ENCODE results near the gene NFIA.
"Not testable (repeated sequence)": the region's sequence is repeated elsewhere in the genome, so short reads cannot be mapped to it uniquely, and the experiment has no call there.

Gene NFIA

DNA sequence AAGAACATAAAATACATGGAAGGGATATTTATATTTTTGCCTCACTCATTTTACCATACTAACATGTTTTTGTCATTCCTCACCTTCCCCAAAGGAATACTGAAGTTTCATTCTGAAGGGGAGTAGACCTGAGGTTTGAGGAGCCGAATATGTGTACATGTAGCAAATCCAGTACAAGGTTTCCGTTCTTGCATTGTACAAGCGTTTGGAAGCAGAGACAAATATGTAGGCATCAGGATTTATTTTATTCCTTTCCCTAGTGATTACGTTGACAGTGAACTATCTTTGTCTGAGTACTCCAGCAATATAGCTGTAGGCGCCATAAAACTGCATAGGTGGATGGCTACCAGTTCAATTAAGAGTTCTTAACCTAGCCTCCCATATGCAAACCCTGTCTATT is 191.5 kb downstream of the NFIA start:
- no peak overlapping the region for H3K4me3 ChIP-seq (ENCODE audit: low read length)
- DNase-seq (ENCODE audit: low read depth): no peak

DNA sequence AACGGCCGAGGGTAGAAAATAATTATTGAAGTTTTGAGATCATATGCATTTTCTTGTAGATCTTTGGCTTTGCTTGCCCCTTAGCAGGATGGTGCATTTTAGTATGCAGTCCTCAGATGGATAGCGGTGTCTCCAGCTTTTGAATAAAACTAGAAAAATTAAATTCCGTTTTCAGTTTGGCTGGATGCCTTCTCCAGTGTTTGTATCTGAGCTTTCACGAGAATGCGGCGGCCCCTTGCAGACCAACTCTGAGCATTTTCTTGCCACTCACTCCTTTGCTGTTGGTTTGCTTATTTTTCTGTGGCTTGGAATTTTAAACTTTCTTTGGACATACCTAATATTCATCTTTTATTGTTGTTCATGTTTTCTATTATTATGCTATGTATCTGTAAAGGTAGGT is 192.6 kb downstream of the NFIA start:
- DNase-seq (ENCODE audit: low read depth): no peak
- H3K4me3 ChIP-seq (ENCODE audit: low read length): no peak overlapping the region
- TF ChIP-seq, protein P1, sequence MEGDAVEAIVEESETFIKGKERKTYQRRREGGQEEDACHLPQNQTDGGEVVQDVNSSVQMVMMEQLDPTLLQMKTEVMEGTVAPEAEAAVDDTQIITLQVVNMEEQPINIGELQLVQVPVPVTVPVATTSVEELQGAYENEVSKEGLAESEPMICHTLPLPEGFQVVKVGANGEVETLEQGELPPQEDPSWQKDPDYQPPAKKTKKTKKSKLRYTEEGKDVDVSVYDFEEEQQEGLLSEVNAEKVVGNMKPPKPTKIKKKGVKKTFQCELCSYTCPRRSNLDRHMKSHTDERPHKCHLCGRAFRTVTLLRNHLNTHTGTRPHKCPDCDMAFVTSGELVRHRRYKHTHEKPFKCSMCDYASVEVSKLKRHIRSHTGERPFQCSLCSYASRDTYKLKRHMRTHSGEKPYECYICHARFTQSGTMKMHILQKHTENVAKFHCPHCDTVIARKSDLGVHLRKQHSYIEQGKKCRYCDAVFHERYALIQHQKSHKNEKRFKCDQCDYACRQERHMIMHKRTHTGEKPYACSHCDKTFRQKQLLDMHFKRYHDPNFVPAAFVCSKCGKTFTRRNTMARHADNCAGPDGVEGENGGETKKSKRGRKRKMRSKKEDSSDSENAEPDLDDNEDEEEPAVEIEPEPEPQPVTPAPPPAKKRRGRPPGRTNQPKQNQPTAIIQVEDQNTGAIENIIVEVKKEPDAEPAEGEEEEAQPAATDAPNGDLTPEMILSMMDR (conservative IDR thresholded peaks at IDR 0.05; ENCODE audit: low read length): no peak

More for the DNA sequence above, 191.5 kb downstream of the NFIA start:
- TF ChIP-seq, protein P1 (conservative IDR thresholded peaks at IDR 0.05; ENCODE audit: low read length): no peak

DNA sequence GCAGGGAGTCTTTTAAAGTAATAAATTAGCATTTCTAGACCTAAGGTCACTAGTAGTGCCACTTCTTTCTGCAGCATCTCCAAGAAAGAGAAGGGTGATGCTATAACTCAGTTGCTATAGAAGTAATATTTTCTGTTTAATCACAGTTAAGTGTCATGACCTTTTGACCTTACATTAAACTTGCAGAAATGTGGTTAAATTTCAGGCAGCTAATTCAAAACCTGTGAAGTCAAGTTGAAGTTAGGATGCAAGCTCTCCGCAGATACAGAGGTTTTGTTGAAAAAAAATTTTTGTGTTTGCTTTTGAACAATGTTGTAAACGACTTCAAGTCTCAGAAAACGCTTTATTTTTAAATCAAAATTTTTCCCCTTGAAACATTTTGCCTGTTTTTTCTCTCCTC is 193.9 kb downstream of the NFIA start:
- TF ChIP-seq, protein P1 (conservative IDR thresholded peaks at IDR 0.05; ENCODE audit: low read length): no peak

DNA sequence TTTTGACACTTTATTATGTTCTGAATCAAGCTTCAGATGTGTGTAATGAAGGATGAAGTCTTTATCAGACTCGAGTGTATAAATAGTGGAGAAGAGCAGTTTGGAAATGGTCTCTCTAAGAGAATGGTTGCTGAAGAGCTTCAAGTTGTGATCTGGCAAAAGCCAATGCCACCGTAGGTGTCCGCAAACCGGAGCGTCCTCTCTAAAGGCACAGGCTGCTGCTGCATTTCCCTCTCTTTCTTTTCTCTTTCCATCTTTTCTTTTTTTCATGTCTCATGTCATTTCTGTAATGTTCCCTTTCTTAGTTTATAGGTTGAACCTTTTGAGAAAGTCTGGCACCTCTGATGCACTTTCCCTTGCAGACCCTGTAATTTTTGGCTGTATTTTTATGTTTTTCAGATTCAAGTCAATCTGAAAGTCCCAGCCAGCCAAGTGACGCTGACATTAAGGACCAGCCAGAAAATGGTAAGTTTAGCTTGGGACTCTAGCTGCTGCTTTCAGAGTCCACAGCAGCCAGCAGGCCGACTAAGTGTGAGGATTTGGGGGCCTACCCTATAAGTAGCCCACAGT is 194.8 kb downstream of the NFIA start:
- no peak overlapping the region for H3K4me3 ChIP-seq (ENCODE audit: low read length)
- TF ChIP-seq, protein P1 (conservative IDR thresholded peaks at IDR 0.05; ENCODE audit: low read length): no peak
- no peak for DNase-seq (ENCODE audit: low read depth)

More for the DNA sequence above, 193.9 kb downstream of the NFIA start:
- no peak for DNase-seq (ENCODE audit: low read depth)
- no peak overlapping the region for H3K4me3 ChIP-seq (ENCODE audit: low read length)

DNA sequence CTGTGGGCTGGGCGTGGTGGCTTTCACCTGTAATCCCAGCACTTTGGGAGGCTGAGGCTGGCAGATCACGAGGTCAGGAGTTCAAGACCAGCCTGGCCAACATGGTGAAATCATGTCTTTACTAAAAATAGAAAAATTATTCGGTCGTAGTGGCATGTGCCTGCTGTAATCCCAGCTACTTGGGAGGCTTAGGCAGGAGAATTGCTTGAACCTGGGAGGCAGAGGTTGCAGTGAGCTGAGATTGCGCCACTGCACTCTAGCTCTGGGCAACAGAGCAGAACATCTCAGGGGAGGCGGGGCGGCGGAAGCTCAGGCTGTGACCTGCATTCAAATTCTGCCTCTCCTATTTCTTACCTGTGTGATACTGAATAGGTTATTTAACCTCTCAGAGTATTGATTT is 196.1 kb downstream of the NFIA start:
- not testable (repeated sequence) for DNase-seq (ENCODE audit: low read depth); H3K4me3 ChIP-seq (ENCODE audit: low read length)

DNA sequence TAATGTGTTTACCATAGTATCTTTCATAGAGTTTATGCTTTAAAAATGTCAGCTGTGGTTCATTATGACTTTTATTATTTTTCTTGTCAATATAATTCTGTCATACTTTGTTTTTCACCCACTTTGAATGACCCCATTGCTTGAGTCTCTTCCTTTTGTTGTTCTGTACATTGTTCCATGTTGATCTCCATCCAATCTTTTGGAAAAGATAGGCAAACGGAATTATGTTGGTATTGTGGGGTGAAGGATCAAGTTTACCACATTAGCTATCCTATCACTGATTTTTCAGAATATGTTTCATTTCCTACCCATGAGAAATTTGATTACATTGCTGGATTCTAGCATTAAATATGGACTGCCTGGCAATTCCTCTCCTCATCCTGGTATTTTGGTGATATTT is 196.6 kb downstream of the NFIA start:
- no peak overlapping the region for H3K4me3 ChIP-seq (ENCODE audit: low read length)
- no peak for DNase-seq (ENCODE audit: low read depth)
- TF ChIP-seq, protein P1 (conservative IDR thresholded peaks at IDR 0.05; ENCODE audit: low read length): no peak

DNA sequence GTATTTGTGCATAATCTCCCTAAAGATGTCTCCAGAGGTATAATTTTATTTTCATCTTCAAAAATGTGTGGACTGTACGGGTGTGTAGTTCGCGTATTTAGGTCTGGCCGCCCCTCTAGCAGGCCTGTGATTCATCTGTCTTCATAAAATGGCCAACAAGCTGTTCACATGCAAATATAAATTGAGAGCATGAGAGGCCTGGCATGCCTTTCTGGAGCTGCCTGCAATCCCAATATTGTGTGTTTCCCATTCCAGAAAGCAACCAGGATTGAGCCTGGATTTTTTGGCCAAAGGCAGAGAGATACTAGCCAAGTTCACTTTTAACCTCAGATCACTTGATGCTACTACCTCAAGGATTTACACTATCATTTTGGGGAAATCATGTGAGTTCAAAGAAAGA is 197.2 kb downstream of the NFIA start:
- H3K4me3 ChIP-seq (ENCODE audit: low read length): no peak overlapping the region
- DNase-seq (ENCODE audit: low read depth): peak; percentile 9
- TF ChIP-seq, protein P1 (conservative IDR thresholded peaks at IDR 0.05; ENCODE audit: low read length): no peak

DNA sequence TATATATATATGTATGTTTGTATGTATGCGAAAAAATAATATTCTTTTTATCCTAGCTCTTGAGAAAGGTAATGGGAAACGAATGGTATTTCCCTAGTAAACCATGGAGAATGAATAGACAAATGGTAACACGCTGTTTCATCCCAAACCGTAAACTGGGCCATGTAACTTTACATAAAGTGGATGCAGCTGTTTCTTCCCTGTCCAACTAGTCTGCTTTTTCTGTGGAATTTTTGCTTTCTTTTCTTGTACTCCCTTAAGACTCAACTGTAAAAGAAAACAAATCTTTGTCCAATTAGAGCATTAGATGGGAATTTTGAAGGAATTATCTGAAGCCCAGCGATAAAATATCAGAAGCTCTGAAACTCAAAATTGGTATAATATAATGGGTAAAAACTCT is 198.1 kb downstream of the NFIA start:
- TF ChIP-seq, protein P1 (conservative IDR thresholded peaks at IDR 0.05; ENCODE audit: low read length): no peak
- H3K4me3 ChIP-seq (ENCODE audit: low read length): no peak overlapping the region
- DNase-seq (ENCODE audit: low read depth): peak; percentile 6

Measured in AG10803 (cell line).